ENCODE measurements around the gene MID1.
A peak's percentile ranks its signal among the peaks of the same experiment; 100 is the strongest.

DNA sequence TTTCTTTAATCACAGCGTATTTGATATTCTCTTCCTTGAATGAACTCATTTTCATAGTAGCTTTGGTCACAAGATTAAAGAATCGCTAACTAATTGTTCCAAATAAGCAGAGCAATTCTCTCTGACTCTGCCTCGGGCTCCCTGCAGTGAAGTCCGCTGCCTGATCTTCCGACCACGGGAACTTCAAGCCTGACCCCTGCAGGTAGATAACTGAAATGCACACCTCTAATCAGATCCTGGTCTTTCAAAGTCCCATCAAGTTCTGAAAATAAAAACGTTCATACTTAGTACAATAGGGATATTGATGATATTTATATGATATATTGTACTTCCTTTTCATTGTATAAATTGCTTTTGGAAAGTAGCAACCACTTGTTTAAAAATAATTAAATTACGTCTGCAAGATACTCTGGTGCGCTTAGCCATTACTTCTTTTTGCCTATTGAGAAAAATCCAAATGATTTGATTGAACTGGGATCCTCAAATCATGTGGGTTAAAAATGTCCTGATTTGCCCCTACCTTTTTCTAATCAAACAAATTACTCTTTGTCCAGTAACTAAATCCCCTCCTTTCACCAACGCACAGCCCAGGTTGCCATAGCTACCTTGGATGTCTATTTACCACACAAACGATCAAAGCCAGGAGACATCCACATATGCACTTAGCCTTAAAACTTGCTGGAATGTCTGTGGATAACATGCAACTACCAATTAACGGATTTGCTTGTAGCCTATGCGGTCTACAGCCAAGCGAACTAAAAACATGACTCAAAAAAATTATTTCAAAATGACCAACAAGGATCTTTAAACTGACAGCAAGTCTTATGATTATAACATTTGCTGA lies 4.2 kb downstream of the MID1 start:
- TF ChIP-seq POLR2A (IDR thresholded peaks at IDR 0.05): no peak
- TF ChIP-seq, protein P1, sequence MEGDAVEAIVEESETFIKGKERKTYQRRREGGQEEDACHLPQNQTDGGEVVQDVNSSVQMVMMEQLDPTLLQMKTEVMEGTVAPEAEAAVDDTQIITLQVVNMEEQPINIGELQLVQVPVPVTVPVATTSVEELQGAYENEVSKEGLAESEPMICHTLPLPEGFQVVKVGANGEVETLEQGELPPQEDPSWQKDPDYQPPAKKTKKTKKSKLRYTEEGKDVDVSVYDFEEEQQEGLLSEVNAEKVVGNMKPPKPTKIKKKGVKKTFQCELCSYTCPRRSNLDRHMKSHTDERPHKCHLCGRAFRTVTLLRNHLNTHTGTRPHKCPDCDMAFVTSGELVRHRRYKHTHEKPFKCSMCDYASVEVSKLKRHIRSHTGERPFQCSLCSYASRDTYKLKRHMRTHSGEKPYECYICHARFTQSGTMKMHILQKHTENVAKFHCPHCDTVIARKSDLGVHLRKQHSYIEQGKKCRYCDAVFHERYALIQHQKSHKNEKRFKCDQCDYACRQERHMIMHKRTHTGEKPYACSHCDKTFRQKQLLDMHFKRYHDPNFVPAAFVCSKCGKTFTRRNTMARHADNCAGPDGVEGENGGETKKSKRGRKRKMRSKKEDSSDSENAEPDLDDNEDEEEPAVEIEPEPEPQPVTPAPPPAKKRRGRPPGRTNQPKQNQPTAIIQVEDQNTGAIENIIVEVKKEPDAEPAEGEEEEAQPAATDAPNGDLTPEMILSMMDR (IDR thresholded peaks at IDR 0.05): peak; percentile 46 to 61

All from suprapubic skin (tissue), 3 donors.